MM.1S (cell line): ENCODE measurements around the gene OR51S1.

ENCODE experiments used
- DNase-seq: peaks from one replicate; pipeline ENCODE4 v3.0.0-alpha.2; 2015
- H2AFZ ChIP-seq: fragments of 300-600 bp; sonication (generic); 2 replicates; pipeline ENCODE4 v1.6.0; 2016; ENCODE audit warnings: antibody characterized with exemption, low read length
- H3F3A ChIP-seq: fragments of 300-600 bp; sonication (generic); 2 replicates; pipeline ENCODE4 v1.6.1; 2016; ENCODE audit warnings: mild to moderate bottlenecking, antibody characterized with exemption, low read length, moderate library complexity, mixed read lengths; ENCODE audit not compliant: insufficient read depth
- H3K27ac ChIP-seq: fragments of 300-600 bp; sonication (generic); 2 replicates; pipeline ENCODE4 v1.5.1; 2016; ENCODE audit warnings: mild to moderate bottlenecking, low read length
- H3K27me3 ChIP-seq: fragments of 300-600 bp; sonication (generic); replicated peaks from 2 replicates; pipeline ENCODE4 v1.6.0; 2016; ENCODE audit warnings: low read length; ENCODE audit not compliant: insufficient read depth
- H3K36me3 ChIP-seq: fragments of 300-600 bp; sonication (generic); replicated peaks from 2 replicates; pipeline ENCODE4 v1.6.1; 2016; ENCODE audit warnings: mild to moderate bottlenecking, low read length, mixed read lengths; ENCODE audit not compliant: insufficient read depth
- H3K4me1 ChIP-seq: fragments of 300-600 bp; sonication (generic); 2 replicates; pipeline ENCODE4 v1.6.1; 2016; ENCODE audit warnings: low read length, mixed read lengths
- H3K4me2 ChIP-seq: fragments of 300-600 bp; sonication (generic); 2 replicates; pipeline ENCODE4 v1.6.0; 2016; ENCODE audit warnings: low read depth, low read length
- H3K4me3 ChIP-seq: fragments of 300-600 bp; sonication (generic); 2 replicates; pipeline ENCODE4 v1.5.1; 2016; ENCODE audit warnings: low read length, mixed read lengths
- H3K79me2 ChIP-seq: fragments of 300-600 bp; sonication (generic); 2 replicates; pipeline ENCODE4 v1.6.1; 2016; ENCODE audit warnings: mixed run types, low read length, mixed read lengths
- H3K9ac ChIP-seq: fragments of 300-600 bp; sonication (generic); 2 replicates; pipeline ENCODE4 v1.6.1; 2016; ENCODE audit warnings: low read length, mixed read lengths
- H3K9me2 ChIP-seq: fragments of 300-600 bp; sonication (generic); replicated peaks from 2 replicates; pipeline ENCODE4 v1.6.1; 2016; ENCODE audit warnings: mild to moderate bottlenecking, low read length, mixed read lengths; ENCODE audit not compliant: insufficient read depth
- H3K9me3 ChIP-seq: fragments of 300-600 bp; sonication (generic); replicated peaks from 2 replicates; pipeline ENCODE4 v1.6.1; 2016; ENCODE audit warnings: mild to moderate bottlenecking, low read length, mixed read lengths; ENCODE audit not compliant: insufficient read depth
- H4K20me1 ChIP-seq: fragments of 300-600 bp; sonication (generic); 2 replicates; pipeline ENCODE4 v1.6.1; 2016; ENCODE audit warnings: mild to moderate bottlenecking, low read length, moderate library complexity, mixed read lengths; ENCODE audit not compliant: insufficient read depth
- EZH2 ChIP-seq: fragments of 300-600 bp; sonication (generic); optimal IDR thresholded peaks from 2 replicates; pipeline ENCODE3; 2017; ENCODE audit warnings: low read depth, mild to moderate bottlenecking, antibody characterized with exemption, low read length, mixed read lengths
- EZH2phosphoT487 ChIP-seq: fragments of 300-600 bp; sonication (generic); IDR thresholded peaks from 2 replicates; pipeline ENCODE4 v1.6.1; 2018; ENCODE audit warnings: antibody characterized with exemption, low read length
- TF ChIP-seq, protein P1 (sequence below): fragments of 300-600 bp; sonication (generic); IDR thresholded peaks from 2 replicates; pipeline ENCODE4 v1.5.1; 2016; ENCODE audit warnings: antibody characterized with exemption, low read length, mixed read lengths

The OR51S1 gene

DNA sequence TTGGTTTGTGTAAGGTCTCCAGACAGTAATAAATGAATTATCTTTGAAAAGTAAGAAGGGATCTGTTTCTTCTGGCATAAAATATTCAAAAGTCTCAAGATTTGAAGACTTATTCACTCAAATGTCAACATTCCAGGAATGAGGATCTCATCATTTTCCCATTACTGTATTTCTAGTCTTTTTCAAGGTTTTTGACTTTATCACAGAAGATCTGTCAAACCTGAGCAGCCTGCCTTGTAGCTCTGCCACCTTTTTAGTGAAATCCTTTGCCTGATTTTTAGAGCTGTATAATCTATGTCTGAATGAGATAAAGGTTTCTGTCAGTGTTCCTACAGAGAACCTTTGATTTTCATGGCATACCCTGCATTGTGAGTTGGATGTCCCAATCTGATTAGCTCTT is 23.9 kb downstream of the OR51S1 start:
- Histone ChIP-seq H3K9me3 (no peaks in the 10 kb centered on the region), H3K79me2 (no peaks in the 10 kb centered on the region), H3K4me1 (no peaks in the 10 kb centered on the region), H3F3A (no peaks in the 10 kb centered on the region), H3K4me3 (no peak overlapping the region), H3K9me2 (no peaks in the 10 kb centered on the region), H2AFZ (no peak overlapping the region), H3K27ac (no peak overlapping the region), H3K4me2 (no peak overlapping the region), H3K27me3 (no peaks in the 10 kb centered on the region), H3K9ac (no peak overlapping the region), H4K20me1 (no peaks in the 10 kb centered on the region), H3K36me3 (no peaks in the 10 kb centered on the region)
- no peak for DNase-seq
- TF ChIP-seq, protein P1, sequence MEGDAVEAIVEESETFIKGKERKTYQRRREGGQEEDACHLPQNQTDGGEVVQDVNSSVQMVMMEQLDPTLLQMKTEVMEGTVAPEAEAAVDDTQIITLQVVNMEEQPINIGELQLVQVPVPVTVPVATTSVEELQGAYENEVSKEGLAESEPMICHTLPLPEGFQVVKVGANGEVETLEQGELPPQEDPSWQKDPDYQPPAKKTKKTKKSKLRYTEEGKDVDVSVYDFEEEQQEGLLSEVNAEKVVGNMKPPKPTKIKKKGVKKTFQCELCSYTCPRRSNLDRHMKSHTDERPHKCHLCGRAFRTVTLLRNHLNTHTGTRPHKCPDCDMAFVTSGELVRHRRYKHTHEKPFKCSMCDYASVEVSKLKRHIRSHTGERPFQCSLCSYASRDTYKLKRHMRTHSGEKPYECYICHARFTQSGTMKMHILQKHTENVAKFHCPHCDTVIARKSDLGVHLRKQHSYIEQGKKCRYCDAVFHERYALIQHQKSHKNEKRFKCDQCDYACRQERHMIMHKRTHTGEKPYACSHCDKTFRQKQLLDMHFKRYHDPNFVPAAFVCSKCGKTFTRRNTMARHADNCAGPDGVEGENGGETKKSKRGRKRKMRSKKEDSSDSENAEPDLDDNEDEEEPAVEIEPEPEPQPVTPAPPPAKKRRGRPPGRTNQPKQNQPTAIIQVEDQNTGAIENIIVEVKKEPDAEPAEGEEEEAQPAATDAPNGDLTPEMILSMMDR, result no peak
- no peak for TF ChIP-seq EZH2
- no peak for TF ChIP-seq EZH2phosphoT487

DNA sequence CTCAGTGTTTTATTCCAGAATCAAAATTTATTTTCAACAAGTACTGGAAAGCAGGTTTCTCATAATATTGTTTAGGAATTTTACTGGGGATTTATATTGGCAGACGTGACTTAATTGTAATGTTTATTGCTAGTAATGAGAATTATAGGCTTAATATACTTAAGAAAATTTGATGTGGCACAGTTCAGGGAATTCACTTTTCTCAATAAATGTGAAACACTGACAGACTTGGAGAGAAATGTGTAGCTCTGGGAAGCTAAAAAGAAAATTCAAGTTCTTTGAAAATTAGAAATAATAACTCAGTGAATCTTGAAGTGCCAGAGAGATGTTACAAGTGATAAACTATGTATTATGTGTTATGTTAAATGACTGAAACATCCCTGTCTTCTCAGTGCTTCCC is 28.0 kb downstream of the OR51S1 start, which contains the start of gene OR51F2:
Gene OR51F2, plus strand, starts transcription at position 301 of the 400 bp plus-strand sequence. CDS start 101 bp downstream, outside the sequence.
- Histone ChIP-seq H3K4me2 (no peak within 1 kb of the TSS), H3F3A (no peaks in the 10 kb centered on the region), H3K79me2 (no peaks in the 10 kb centered on the region), H4K20me1 (no peaks in the 10 kb centered on the region), H3K36me3 (no peaks in the 10 kb centered on the region), H3K27me3 (no peaks in the 10 kb centered on the region), H3K9me3 (no peaks in the 10 kb centered on the region), H3K4me3 (no peak within 1 kb of the TSS), H3K4me1 (no peaks in the 10 kb centered on the region), H2AFZ (no peak within 1 kb of the TSS), H3K9me2 (no peaks in the 10 kb centered on the region), H3K27ac (no peak within 1 kb of the TSS), H3K9ac (no peak within 1 kb of the TSS)
- no peak for DNase-seq
- TF ChIP-seq EZH2, result no peak
- TF ChIP-seq, protein P1, result no peak
- TF ChIP-seq EZH2phosphoT487, result no peak

DNA sequence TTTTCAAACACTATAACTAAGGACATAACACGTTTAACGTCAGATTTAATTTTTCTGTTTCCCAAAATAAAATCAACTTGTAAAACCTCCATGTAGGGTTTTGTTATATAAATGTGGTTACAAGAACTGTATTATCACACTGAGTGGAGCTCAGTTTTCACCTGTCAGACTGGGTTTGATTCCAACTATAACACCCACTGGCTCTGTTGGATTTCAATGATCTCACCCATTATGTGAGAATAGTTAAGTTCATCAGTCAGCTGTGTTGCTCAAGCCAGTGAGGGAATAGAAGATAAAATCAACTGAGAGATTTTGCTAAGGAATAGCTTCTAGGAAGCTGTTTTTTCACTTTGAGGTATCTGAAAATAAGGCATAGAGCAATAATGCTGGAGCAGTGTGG is 39.8 kb downstream of the OR51S1 start:
- no peak for TF ChIP-seq EZH2phosphoT487
- TF ChIP-seq, protein P1, result no peak
- no peak for TF ChIP-seq EZH2
- Histone ChIP-seq H4K20me1 (no peaks in the 10 kb centered on the region), H3K79me2 (no peaks in the 10 kb centered on the region), H3K27ac (no peak overlapping the region), H3K36me3 (no peaks in the 10 kb centered on the region), H3F3A (no peaks in the 10 kb centered on the region), H3K9me2 (no peaks in the 10 kb centered on the region), H3K4me3 (no peak overlapping the region), H2AFZ (no peak overlapping the region), H3K4me1 (no peaks in the 10 kb centered on the region), H3K27me3 (no peaks in the 10 kb centered on the region), H3K9ac (no peak overlapping the region), H3K9me3 (no peaks in the 10 kb centered on the region), H3K4me2 (no peak overlapping the region)
- no peak for DNase-seq
